ENCODE measurements around the gene STK11IP.

Gene STK11IP

GRCh38 chr2:219619235-219619634 is 21.6 kb downstream of the STK11IP start:
- DNase-seq (ENCODE audit: low read depth), result no peak

- DNase-seq (ENCODE audit: low read depth), result no peak
Observed at GRCh38 chr2:219620546-219620945, 22.9 kb downstream of the STK11IP start.

DNA sequence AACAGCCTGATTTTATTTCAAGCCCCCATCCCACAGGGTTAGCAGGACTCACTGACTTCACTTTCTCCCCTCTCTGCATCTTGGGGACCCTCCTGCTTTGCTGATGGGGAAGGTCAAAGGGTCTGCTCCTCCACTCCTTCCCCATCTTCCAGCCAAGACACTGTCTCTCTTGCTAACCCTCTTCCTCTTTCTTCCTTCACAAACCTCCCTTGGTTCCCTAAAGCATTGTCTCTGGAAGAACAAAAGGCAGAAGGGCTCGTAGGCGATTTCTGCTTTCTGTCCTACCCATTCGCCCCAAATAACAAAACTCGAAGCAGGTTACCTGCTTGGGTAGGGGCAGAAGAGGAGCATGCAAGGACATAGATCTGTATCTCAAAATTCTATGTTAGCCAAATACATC is 24.3 kb downstream of the STK11IP start:
- no peak for DNase-seq (ENCODE audit: low read depth)

DNA sequence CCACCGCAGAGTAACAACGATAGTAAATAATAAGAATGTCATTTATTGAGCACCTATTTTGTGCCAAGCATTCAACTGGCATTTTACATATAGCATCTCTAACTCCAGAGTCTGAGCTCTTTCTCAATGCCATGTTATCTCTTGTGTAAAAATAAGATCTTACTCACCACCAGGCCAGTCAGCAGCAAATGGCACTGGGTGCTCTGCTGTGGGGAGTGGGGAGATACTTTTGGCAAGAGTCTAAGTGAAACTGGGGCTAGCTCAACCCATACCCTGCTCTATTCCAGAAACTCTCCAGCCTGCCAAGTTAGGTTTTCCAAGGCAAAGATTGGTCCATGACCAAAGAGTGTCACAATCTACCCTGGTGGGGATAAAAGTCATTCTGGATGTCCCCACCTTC is 24.8 kb downstream of the STK11IP start:
- no peak for DNase-seq (ENCODE audit: low read depth)

DNA sequence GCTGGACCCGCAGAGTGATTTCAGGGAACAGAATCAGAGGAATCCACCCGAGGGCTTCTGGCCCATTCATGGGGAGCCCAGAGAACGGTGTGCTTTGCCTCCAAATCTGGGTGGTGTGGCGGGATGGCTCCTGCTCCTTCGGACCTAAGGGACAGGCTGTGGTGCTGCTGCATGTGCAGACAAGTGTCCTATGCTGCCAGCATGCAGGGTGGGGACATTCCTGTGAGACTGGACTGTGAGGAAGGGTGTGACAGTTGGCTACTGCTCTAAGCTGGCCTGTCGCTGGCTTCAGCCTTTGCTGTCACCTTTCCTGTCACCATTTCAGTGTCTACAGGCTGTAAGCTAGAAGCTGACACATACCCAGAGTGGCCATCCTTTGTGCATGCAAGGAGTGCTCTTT is 26.9 kb downstream of the STK11IP start:
- no peak for DNase-seq (ENCODE audit: low read depth)

GRCh38 chr2:219625179-219625578 is 27.5 kb downstream of the STK11IP start:
- DNase-seq (ENCODE audit: low read depth), result no peak

GRCh38 chr2:219626540-219626939 is 28.9 kb downstream of the STK11IP start:
- no peak for DNase-seq (ENCODE audit: low read depth)

GRCh38 chr2:219627103-219628100 is 29.7 kb downstream of the STK11IP start, which contains the start of gene SLC4A3:
TSS of gene SLC4A3 (plus strand) at chr2:219627630. CDS start at chr2:219627993, 363 bp downstream.
- DNase-seq (ENCODE audit: low read depth), result no peak

- DNase-seq (ENCODE audit: low read depth), result no peak
Observed at GRCh38 chr2:219628235-219628985, 30.8 kb downstream of the STK11IP start.

DNA sequence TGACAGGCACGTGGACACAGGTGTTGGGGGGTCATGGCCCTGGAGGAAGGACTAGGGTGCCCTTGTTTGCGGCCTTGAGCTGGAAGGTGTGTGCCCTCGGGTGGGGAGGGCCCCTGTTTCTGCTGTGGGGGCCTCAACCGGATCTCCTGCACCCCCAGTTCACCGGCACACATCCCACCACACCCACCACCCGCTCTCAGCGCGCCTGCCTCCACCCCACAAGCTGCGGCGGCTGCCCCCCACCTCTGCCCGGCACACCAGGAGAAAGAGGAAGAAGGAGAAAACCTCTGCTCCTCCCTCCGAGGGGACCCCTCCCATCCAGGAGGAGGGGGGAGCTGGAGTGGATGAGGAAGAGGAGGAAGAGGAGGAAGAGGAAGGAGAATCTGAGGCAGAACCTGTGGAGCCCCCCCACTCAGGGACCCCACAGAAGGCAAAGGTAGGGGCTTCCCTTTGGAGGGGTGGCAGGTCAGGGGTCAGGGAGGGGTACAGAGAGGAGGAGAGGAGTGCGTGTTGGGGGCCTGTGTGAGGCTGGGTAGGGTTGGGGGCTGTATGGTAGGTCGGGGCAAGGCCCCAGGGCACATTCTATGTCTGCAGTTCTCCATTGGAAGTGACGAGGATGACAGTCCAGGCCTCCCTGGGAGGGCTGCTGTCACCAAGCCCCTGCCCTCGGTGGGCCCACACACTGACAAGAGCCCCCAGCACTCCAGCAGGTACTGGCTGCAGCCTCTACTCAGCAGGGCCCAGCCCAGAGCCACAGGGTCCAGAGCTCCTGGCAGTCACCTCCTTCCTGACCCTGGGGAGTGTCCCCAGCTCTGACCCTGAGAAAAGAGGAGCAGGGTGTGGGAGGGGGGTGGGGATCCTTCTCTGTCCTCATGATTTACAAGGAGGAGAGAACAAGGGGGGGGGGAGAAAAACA is 31.6 kb downstream of the STK11IP start:
- DNase-seq (ENCODE audit: low read depth), result no peak

- DNase-seq (ENCODE audit: low read depth), result no peak
Observed at GRCh38 chr2:219629976-219630695, 32.5 kb downstream of the STK11IP start.

GRCh38 chr2:219630770-219631405 is 33.2 kb downstream of the STK11IP start:
- no peak for DNase-seq (ENCODE audit: low read depth)

DNA sequence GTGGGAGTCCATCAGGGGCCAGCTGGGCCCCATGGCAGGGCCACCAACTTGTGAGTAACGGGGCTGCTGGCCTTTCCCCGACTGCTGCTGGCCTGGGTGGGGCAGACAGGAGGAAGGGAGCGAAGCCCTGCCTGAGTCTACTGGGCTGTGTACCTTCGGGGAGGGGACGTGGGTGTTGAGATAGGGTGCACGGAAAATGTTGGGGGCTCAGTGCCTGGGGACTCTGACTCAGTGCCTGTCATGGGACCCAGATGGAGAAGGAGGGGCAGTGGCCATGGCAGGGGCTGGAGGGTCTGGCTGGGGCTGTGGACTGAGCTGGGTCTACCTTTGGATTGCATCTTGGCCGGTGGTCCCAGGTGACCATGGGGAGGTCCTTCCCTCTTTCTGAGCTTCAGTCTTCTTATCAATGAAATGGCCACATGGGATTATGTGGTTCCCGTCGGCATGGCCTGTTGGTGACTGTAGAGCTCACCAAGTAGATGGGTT is 33.8 kb downstream of the STK11IP start:
- no peak for DNase-seq (ENCODE audit: low read depth)

DNA sequence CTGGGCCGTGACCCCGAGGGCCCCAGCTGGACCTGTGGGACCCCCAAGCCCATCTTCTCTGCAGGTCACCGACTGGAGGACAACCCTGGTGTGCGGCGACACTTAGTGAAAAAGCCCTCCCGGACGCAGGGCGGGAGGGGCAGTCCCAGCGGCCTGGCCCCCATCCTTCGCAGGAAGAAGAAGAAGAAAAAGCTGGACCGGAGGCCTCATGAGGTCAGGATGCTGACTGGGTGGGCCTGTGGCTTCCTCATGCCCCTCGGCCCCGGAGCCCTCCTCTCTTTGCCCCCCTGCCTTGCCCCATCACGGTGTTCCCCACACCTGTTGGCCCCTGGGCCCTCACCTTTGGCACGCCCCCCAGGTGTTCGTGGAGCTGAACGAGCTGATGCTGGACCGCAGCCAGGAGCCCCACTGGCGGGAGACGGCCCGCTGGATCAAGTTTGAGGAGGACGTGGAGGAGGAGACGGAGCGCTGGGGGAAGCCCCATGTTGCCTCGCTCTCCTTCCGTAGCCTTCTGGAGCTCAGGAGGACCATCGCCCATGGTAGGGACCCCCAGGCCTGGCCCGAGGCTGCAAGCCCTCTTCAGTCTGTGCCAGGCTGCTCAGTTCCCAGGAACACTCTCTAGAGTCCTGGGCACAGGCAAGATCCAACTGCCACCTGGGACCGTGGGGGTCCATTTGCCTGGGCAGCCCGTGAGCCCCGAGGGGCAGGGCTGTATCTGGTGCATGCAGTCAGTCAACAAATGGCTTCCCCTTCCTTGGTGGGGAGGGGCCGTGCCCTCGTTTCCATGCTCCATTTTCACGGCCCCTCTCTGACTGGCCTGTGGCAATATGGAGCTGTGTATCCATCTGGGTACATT is 34.5 kb downstream of the STK11IP start:
- DNase-seq (ENCODE audit: low read depth), result no peak

- no peak for DNase-seq (ENCODE audit: low read depth)
Observed at GRCh38 chr2:219632760-219633105, 35.1 kb downstream of the STK11IP start.

GRCh38 chr2:219633276-219634065 is 35.8 kb downstream of the STK11IP start:
- no peak for DNase-seq (ENCODE audit: low read depth)

- no peak for DNase-seq (ENCODE audit: low read depth)
Observed at GRCh38 chr2:219634171-219634940, 36.7 kb downstream of the STK11IP start.
